Measurements from ENCODE around the gene CNNM3.

- TF ChIP-seq CTCF (IDR thresholded peaks at IDR 0.05) (no peak), ZFX (IDR thresholded peaks at IDR 0.05; ENCODE audit: borderline replicate concordance) (no peak)
Measured at GRCh38 chr2:96883306-96883705, 67.2 kb downstream of the CNNM3 start.
